Astrocyte (in vitro differentiated cells and primary cell): ENCODE results near the gene MALT1.

Experiments
- CTCF ChIP-seq: IDR thresholded peaks from 2 replicates; pipeline ENCODE4 v1.5.1; 2011; ENCODE audit warnings: low read depth, mild to moderate bottlenecking, inconsistent platforms, low read length, moderate library complexity; ENCODE audit not compliant: insufficient read depth
- EZH2 ChIP-seq: IDR thresholded peaks from 2 replicates; pipeline ENCODE4 v1.6.1; 2012; ENCODE audit warnings: mild to moderate bottlenecking, low read length, inconsistent platforms; ENCODE audit not compliant: insufficient read depth

GRCh38 chr18:58694221-58694620, 23.0 kb downstream of the MALT1 start:
- no peak for TF ChIP-seq EZH2
- TF ChIP-seq CTCF, result no peak
